HepG2 (cell line): Measurements from ENCODE around the gene ANKRD65. TPM values are rescaled to one million over a fixed set of nuclear protein-coding genes. Genes with fewer than 3 reads are reported as not detected.

ENCODE experiments used
- CEBPG ChIP-seq: IDR thresholded peaks from 2 replicates; pipeline ENCODE4 v1.6.1; 2016
- CREB1 ChIP-seq, 2 experiments: fragments of 450-650 bp in 1 of 2; IDR thresholded peaks; 2 replicates each; pipeline ENCODE4 v1.6.1; 2016 to 2017; ENCODE audit warnings: control low read depth in 1 of 2, mild to moderate bottlenecking in 1 of 2, missing compliant biosample characterization in 1 of 2, missing genetic modification characterization in 1 of 2
- DMAP1 ChIP-seq: IDR thresholded peaks from 2 replicates; pipeline ENCODE4 v1.6.1; 2016
- EP300 ChIP-seq, 3 experiments: sonication (generic) in 1 of 3; formaldehyde crosslinking in 1 of 3; IDR thresholded peaks; 2 replicates each; pipeline versions ENCODE4 v1.5.1 to v1.6.1; 2011 to 2020; ENCODE audit warnings: low read depth in 2 of 3, low read length in 2 of 3, borderline replicate concordance in 1 of 3, improper control_type of control experiment in 1 of 3, mild to moderate bottlenecking in 1 of 3, missing genetic modification reagents in 1 of 3, moderate library complexity in 1 of 3
- FOXK2 ChIP-seq: fragments of 450-650 bp; IDR thresholded peaks from 2 replicates; pipeline ENCODE4 v1.6.1; 2016
- GABPB1 ChIP-seq: IDR thresholded peaks from 2 replicates; pipeline ENCODE4 v1.6.1; 2016; ENCODE audit warnings: mild to moderate bottlenecking, missing genetic modification reagents, moderate library complexity, missing compliant biosample characterization
- HMGXB4 ChIP-seq, 2 experiments: sonication (generic) in 1 of 2; formaldehyde crosslinking in 1 of 2; IDR thresholded peaks; 2 replicates each; pipeline versions ENCODE4 v1.4.0 to v1.6.1; 2018 to 2020; ENCODE audit warnings: missing genetic modification reagents in 2 of 2, borderline replicate concordance in 1 of 2, low read depth in 1 of 2, mild to moderate bottlenecking in 1 of 2, missing biosample characterization in 1 of 2
- MNT ChIP-seq: fragments of 450-650 bp; IDR thresholded peaks from 2 replicates; pipeline ENCODE4 v1.6.1; 2016
- SP2 ChIP-seq: sonication (generic); formaldehyde crosslinking; IDR thresholded peaks from 2 replicates; pipeline ENCODE4 v1.5.1; 2020; ENCODE audit warnings: mild to moderate bottlenecking, missing genetic modification reagents
- TGIF2 ChIP-seq: IDR thresholded peaks from 2 replicates; pipeline ENCODE4 v1.6.1; 2016; ENCODE audit warnings: control low read depth, missing compliant biosample characterization
- THAP7 ChIP-seq: sonication (generic); formaldehyde crosslinking; IDR thresholded peaks from 2 replicates; pipeline ENCODE4 v1.8.1; 2023; ENCODE audit warnings: mild to moderate bottlenecking, missing genetic modification reagents
- THAP9 ChIP-seq: sonication (generic); formaldehyde crosslinking; IDR thresholded peaks from 2 replicates; pipeline ENCODE4; 2020; ENCODE audit warnings: missing genetic modification reagents, mild to moderate bottlenecking, borderline replicate concordance
- ZBTB38 ChIP-seq: sonication (generic); formaldehyde crosslinking; IDR thresholded peaks from 2 replicates; pipeline ENCODE4 v1.5.1; 2020; ENCODE audit warnings: mild to moderate bottlenecking, missing genetic modification reagents
- ZMYM3 ChIP-seq: sonication (generic); formaldehyde crosslinking; IDR thresholded peaks from 2 replicates; pipeline ENCODE4 v1.5.1; 2020; ENCODE audit warnings: mild to moderate bottlenecking, missing genetic modification reagents
- ZNF24 ChIP-seq: fragments of 450-650 bp; IDR thresholded peaks from 2 replicates; pipeline ENCODE4 v1.6.1; 2017; ENCODE audit warnings: antibody characterized with exemption, mild to moderate bottlenecking
- ZNF414 ChIP-seq: sonication (generic); formaldehyde crosslinking; IDR thresholded peaks from 2 replicates; pipeline ENCODE4 v1.5.0; 2020; ENCODE audit warnings: missing genetic modification reagents
- ZNF451 ChIP-seq: sonication (generic); formaldehyde crosslinking; IDR thresholded peaks from 2 replicates; pipeline ENCODE4 v1.5.0; 2020; ENCODE audit warnings: mild to moderate bottlenecking, missing genetic modification reagents
- ZNF564 ChIP-seq: sonication (generic); formaldehyde crosslinking; IDR thresholded peaks from 2 replicates; pipeline ENCODE4 v1.8.1; 2023; ENCODE audit warnings: mild to moderate bottlenecking, missing genetic modification reagents
- polyA plus RNA-seq, 8 experiments: library from polyadenylated mRNA; depleted of rRNA in 3 of 8; stranded (reverse) in 7 of 8; unstranded in 1 of 8; fragments of >200 nt; fragmentation: Illumina TruSeq in 4 of 8; extraction: Trizol in 4 of 8; gene quantifications; 2 replicates each; pipeline versions ENCODE4 v1.2.1 to v1.2.3, GENCODE V29; 2011 to 2016; ENCODE audit warnings: low read depth in 4 of 8, missing spikeins in 1 of 8, mixed read lengths in 1 of 8; ENCODE audit not compliant: insufficient read depth in 1 of 8
- total RNA-seq, 5 experiments: library from RNA; depleted of rRNA; stranded (reverse); fragments of >200 nt; fragmentation: Illumina TruSeq; extraction: Trizol; gene quantifications; 2 replicates each; pipeline ENCODE4 v1.2.3, GENCODE V29; 2016; ENCODE audit warnings: low read depth in 1 of 5

ANKRD65 gene
- total and polyA plus RNA-seq, 2 of the 13 experiments (the other 11 are each of a cell fraction or from before 2014, with no cell fraction given): 12.1 to 30.1 TPM

- TF ChIP-seq THAP9 (CRISPR knock-in tag) (0 out of 2 replicates have a peak, but pooled peaks have one; percentile 17), GABPB1 (CRISPR knock-in tag) (peak; percentile 45), TGIF2 (0 out of 2 replicates have a peak, but pooled peaks have one; percentile 22), ZNF24 (no peak), ZNF564 (CRISPR knock-in tag) (no peak), ZBTB38 (0 out of 2 replicates have a peak, but pooled peaks have one; percentile 35), SP2 (no peak), THAP7 (CRISPR knock-in tag) (peak; percentile 63; the same call in 1 of the 2 replicates), CEBPG (peak; percentile 60), DMAP1 (CRISPR knock-in tag) (peak; percentile 38; the same call in 1 of the 2 replicates), ZNF451 (CRISPR knock-in tag) (no peak), ZNF414 (CRISPR knock-in tag) (peak; percentile 42; the same call in 1 of the 2 replicates), HMGXB4 (CRISPR knock-in tag; IDR thresholded peaks at IDR 0.05; ENCODE audit: borderline replicate concordance in 1 of 2, low read depth in 1 of 2) (peak in 1 of 2 experiments; percentile 22; a peak in 1 of 4 replicates), CREB1 (IDR thresholded peaks at IDR 0.05) (peak; percentile 41; the same call in 1 of the 2 replicates), CREB1 (CRISPR knock-in tag; IDR thresholded peaks at IDR 0.05) (no peak), EP300 (IDR thresholded peaks at IDR 0.05; ENCODE audit: low read depth in 2 of 2, low read length in 2 of 2) (no peak), EP300 (CRISPR knock-in tag; IDR thresholded peaks at IDR 0.05; ENCODE audit: borderline replicate concordance) (no peak), ZMYM3 (CRISPR knock-in tag) (peak; percentile 69; the same call in 1 of the 2 replicates), FOXK2 (no peak), MNT (peak; percentile 46)
Observed at GRCh38 chr1:1397839-1398523, 23.1 kb downstream of the ANKRD65 start (continued).
